CD14-positive monocyte (primary cell): Measurements from ENCODE around the gene COL15A1. TPM values are rescaled to one million over a fixed set of nuclear protein-coding genes. Genes with fewer than 3 reads are reported as not detected.

Experiments
- DNase-seq, 3 donors: peaks; one replicate each; pipeline ENCODE4 v3.0.0-alpha.2; 2011 to 2022
- H2AFZ ChIP-seq: 2 replicates; pipeline ENCODE4 v1.6.0; 2012; ENCODE audit warnings: mild to moderate bottlenecking, low read depth, low read length, inconsistent platforms; ENCODE audit not compliant: insufficient read depth, poor library complexity, severe bottlenecking
- H3K27ac ChIP-seq, 2 donors: 1 replicate in 1 of 2; 2 replicates in 1 of 2; pipeline ENCODE4 v1.5.1; 2012 to 2013; ENCODE audit warnings: low read length in 2 of 2, control low read depth in 1 of 2, inconsistent platforms in 1 of 2, low read depth in 1 of 2, mild to moderate bottlenecking in 1 of 2
- H3K27me3 ChIP-seq, 2 donors: one replicate each; pipeline versions ENCODE4 v1.6.0 to v1.6.1; 2011 to 2013; ENCODE audit warnings: low read length in 2 of 2; ENCODE audit not compliant: control insufficient read depth in 2 of 2, insufficient read depth in 2 of 2
- H3K36me3 ChIP-seq, 2 donors: replicated peaks in 1 of 2; 1 replicate in 1 of 2; 2 replicates in 1 of 2; pipeline versions ENCODE4 v1.5.1 to v1.6.1; 2012 to 2013; ENCODE audit warnings: low read length in 2 of 2, control low read depth in 1 of 2, inconsistent platforms in 1 of 2, mild to moderate bottlenecking in 1 of 2; ENCODE audit not compliant: insufficient read depth in 2 of 2, control insufficient read depth in 1 of 2
- H3K4me1 ChIP-seq, 2 donors: 1 replicate in 1 of 2; 2 replicates in 1 of 2; pipeline versions ENCODE4 v1.5.1 to v1.6.1; 2012 to 2013; ENCODE audit warnings: low read length in 2 of 2, control low read depth in 1 of 2, inconsistent platforms in 1 of 2, mild to moderate bottlenecking in 1 of 2, moderate library complexity in 1 of 2; ENCODE audit not compliant: insufficient read depth in 2 of 2, control insufficient read depth in 1 of 2
- H3K4me2 ChIP-seq: replicated peaks from 2 replicates; pipeline ENCODE3; 2012; ENCODE audit warnings: low read length, moderate library complexity, mild to moderate bottlenecking; ENCODE audit not compliant: poor library complexity, severe bottlenecking; ENCODE audit errors: extremely low read depth
- H3K4me3 ChIP-seq, 3 experiments: fragments of 200-600 bp in 1 of 3; sonication (generic) in 1 of 3; replicated peaks in 1 of 3; 1 replicate in 2 of 3; 2 replicates in 1 of 3; pipeline ENCODE4 v1.5.1; 2011 to 2013; ENCODE audit warnings: low read length in 3 of 3, mild to moderate bottlenecking in 3 of 3, control low read depth in 2 of 3, low read depth in 2 of 3, inconsistent platforms in 1 of 3, moderate library complexity in 1 of 3
- H3K79me2 ChIP-seq: 2 replicates; pipeline ENCODE4 v1.6.0; 2012; ENCODE audit warnings: mild to moderate bottlenecking, control low read depth, inconsistent platforms, low read length, moderate library complexity; ENCODE audit not compliant: insufficient read depth
- H3K9ac ChIP-seq: 2 replicates; pipeline ENCODE4 v1.6.0; 2017; ENCODE audit warnings: low read length, mild to moderate bottlenecking; ENCODE audit not compliant: insufficient read depth, poor library complexity, severe bottlenecking
- H3K9me3 ChIP-seq, 2 donors: replicated peaks in 1 of 2; 1 replicate in 1 of 2; 2 replicates in 1 of 2; pipeline versions ENCODE4 v1.5.1 to v1.6.1; 2012 to 2013; ENCODE audit warnings: low read length in 2 of 2, control low read depth in 1 of 2; ENCODE audit not compliant: control insufficient read depth in 1 of 2, insufficient read depth in 1 of 2
- H4K20me1 ChIP-seq: 2 replicates; pipeline ENCODE4 v1.6.0; 2012; ENCODE audit warnings: mild to moderate bottlenecking, low read length, control low read depth, moderate library complexity; ENCODE audit not compliant: insufficient read depth
- H3K27ac Mint-ChIP-seq, 7 donors: one replicate each; pipeline ENCODE4 v1.8.0; 2020; ENCODE audit warnings: mild to moderate bottlenecking in 7 of 7, mixed read lengths in 7 of 7, moderate library complexity in 6 of 7, inconsistent platforms in 2 of 7
- H3K27me3 Mint-ChIP-seq, 3 donors: one replicate each; pipeline ENCODE4 v1.8.0; 2021 to 2022; ENCODE audit warnings: low read depth in 3 of 3, mild to moderate bottlenecking in 3 of 3, mixed read lengths in 3 of 3, moderate library complexity in 3 of 3, inconsistent platforms in 1 of 3
- H3K36me3 Mint-ChIP-seq, 2 donors: one replicate each; pipeline ENCODE4 v1.8.0; 2020; ENCODE audit warnings: mixed read lengths in 2 of 2, inconsistent platforms in 1 of 2, mild to moderate bottlenecking in 1 of 2
- H3K4me1 Mint-ChIP-seq: one replicate; pipeline ENCODE4 v1.8.0; 2020; ENCODE audit warnings: mild to moderate bottlenecking, mixed read lengths
- H3K4me3 Mint-ChIP-seq, 2 donors: one replicate each; pipeline ENCODE4 v1.8.0; 2020; ENCODE audit warnings: mild to moderate bottlenecking in 2 of 2, mixed read lengths in 2 of 2, moderate library complexity in 1 of 2
- H3K9me3 Mint-ChIP-seq, 7 donors: one replicate each; pipeline ENCODE4 v1.8.0; 2020 to 2022; ENCODE audit warnings: mixed read lengths in 7 of 7, mild to moderate bottlenecking in 6 of 7, moderate library complexity in 6 of 7, inconsistent platforms in 2 of 7
- CTCF ChIP-seq: fragments of 200-600 bp; IDR thresholded peaks from one replicate; pipeline ENCODE4 v1.8.0; 2022; ENCODE audit warnings: antibody characterized with exemption, mild to moderate bottlenecking
- whole genome bisulfite sequencing: methylation state at CpG from one replicate; pipeline ENCODE4 v1.1.5; 2013; ENCODE audit warnings: missing lambda C conversion rate; ENCODE audit not compliant: insufficient coverage; 5-methylcytosine and 5-hydroxymethylcytosine counted together
- intact Hi-C, 2 donors: fragments of 100-400 bp; cut with micrococcal nuclease; formaldehyde crosslinking; loops; one replicate each; pipeline versions ENCODE4 v1.15.0 to v1.15.1; 2023
- polyA plus RNA-seq, 3 donors: library from polyadenylated mRNA; depleted of rRNA in 1 of 3; unstranded in 2 of 3; stranded (reverse) in 1 of 3; fragments of 300-500 nt in 2 of 3; fragments of >200 nt in 1 of 3; fragmentation: Illumina TruSeq in 2 of 3; gene quantifications; 1 replicate in 2 of 3; 2 replicates in 1 of 3; pipeline ENCODE4 v1.2.3, GENCODE V29; 2012 to 2021

Gene COL15A1
- polyA plus RNA-seq, 3 donors, result 0.03 to 0.14 (median 0.11) TPM

DNA sequence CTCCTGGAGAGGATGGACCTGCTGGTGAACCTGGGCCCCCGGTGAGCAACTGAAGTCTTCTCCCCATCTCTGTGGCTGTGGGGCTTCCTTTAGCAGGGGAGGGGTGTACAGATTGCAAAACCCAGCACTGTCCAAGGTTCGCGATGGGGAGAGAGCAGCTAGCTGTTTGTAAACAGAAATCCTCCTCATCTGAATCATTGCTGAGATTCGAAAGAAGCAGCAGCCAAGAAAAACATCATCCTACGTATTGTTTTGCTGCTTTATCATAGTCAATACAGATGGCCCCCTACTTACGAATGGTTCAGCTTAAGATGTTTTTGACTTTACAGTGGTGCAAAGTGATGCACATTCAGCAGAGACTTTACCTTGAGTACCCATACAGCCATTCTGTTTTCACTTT is 81.3 kb downstream of the COL15A1 start:
- intact Hi-C loops, result no loop called here
- 89% methylated on average over 5 of the region's 6 CpGs for WGBS
- H3K79me2 ChIP-seq, result no peaks in the 10 kb centered on the region
- H3K27ac Mint-ChIP-seq, result no peak overlapping the region
- H3K9ac ChIP-seq, result no peak overlapping the region
- H3K27me3 Mint-ChIP-seq, result peaks cover 18 to 28% (median 26%) of the 10 kb centered on the region in 3 donors
- H3K27me3 ChIP-seq, result peaks cover 0 to 10% of the 10 kb centered on the region in 2 donors
- H4K20me1 ChIP-seq, result no peaks in the 10 kb centered on the region
- no peaks in the 10 kb centered on the region for H3K36me3 ChIP-seq
- H3K36me3 Mint-ChIP-seq, result peaks cover 0 to 3% of the 10 kb centered on the region in 2 donors
- peaks cover 0 to 2% (median 0%) of the 10 kb centered on the region in 7 donors for H3K9me3 Mint-ChIP-seq
- H3K4me3 Mint-ChIP-seq, result no peak overlapping the region
- TF ChIP-seq CTCF, result no peak
- peaks cover 13 to 14% of the 10 kb centered on the region in 2 donors for H3K4me1 ChIP-seq
- no peak overlapping the region for H3K4me2 ChIP-seq
- H3K9me3 ChIP-seq, result no peaks in the 10 kb centered on the region
- no peak overlapping the region for H3K4me3 ChIP-seq
- DNase-seq, result no peak
- no peak overlapping the region for H3K27ac ChIP-seq
- no peak overlapping the region for H2AFZ ChIP-seq
- H3K4me1 Mint-ChIP-seq, result peaks cover 15% of the 10 kb centered on the region

DNA sequence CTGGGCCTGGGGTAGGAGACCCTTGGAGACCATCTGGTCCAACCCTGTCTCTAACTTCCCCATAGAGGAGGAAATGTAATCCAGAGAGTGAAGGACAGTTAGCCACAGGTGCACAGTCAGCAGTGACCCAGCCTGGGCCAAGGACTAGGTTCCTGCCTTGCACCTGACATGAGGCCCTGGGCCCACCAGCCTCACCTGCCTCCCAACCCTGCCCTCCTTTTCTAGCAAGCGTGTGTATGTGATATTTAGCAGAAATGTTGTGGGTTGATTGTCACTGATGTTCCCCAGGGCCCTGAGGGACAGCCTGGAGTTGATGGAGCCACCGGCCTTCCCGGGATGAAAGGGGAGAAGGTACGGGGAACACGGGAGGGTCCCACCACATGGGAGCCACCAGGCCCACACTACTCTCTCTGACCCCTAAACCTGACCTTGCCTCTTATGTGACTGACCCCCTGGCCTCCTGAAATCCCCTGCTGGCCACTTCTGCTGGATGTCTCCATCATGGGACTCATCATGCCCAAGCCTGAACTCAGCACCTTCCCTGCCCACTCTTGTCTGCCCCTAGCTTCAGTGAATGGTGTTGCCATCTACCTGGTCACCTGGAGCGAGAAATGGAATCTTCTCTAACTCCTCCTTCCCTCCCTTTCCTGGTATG is 82.0 kb downstream of the COL15A1 start:
- H3K9me3 ChIP-seq, result no peaks in the 10 kb centered on the region
- no peak for DNase-seq
- H3K36me3 Mint-ChIP-seq, result peaks cover 0 to 2% of the 10 kb centered on the region in 2 donors
- no peaks in the 10 kb centered on the region for H3K79me2 ChIP-seq
- H3K4me1 ChIP-seq, result peaks cover 21 to 22% of the 10 kb centered on the region in 2 donors
- H3K9ac ChIP-seq, result no peak overlapping the region
- TF ChIP-seq CTCF, result no peak
- H3K4me2 ChIP-seq, result no peak overlapping the region
- no peaks in the 10 kb centered on the region for H4K20me1 ChIP-seq
- H3K27ac ChIP-seq, result no peak overlapping the region
- H3K4me3 Mint-ChIP-seq, result no peak overlapping the region
- WGBS, result 97% methylated on average over 3 of the region's 6 CpGs
- H3K36me3 ChIP-seq, result no peaks in the 10 kb centered on the region
- no peak overlapping the region for H3K4me3 ChIP-seq
- no peak overlapping the region for H3K27ac Mint-ChIP-seq
- H3K4me1 Mint-ChIP-seq, result peaks cover 23% of the 10 kb centered on the region
- no peak overlapping the region for H2AFZ ChIP-seq
- H3K27me3 ChIP-seq, result peaks cover 0 to 10% of the 10 kb centered on the region in 2 donors
- peaks cover 0 to 2% (median 0%) of the 10 kb centered on the region in 7 donors for H3K9me3 Mint-ChIP-seq
- H3K27me3 Mint-ChIP-seq, result peaks cover 20 to 29% (median 28%) of the 10 kb centered on the region in 3 donors
- intact Hi-C loops, result no loop called here
